Nephron (organoid): Measurements from ENCODE around the gene MYEOV.

Experiments used
- H3K27ac Mint-ChIP-seq, 3 experiments: 2 replicates each; pipeline ENCODE4 v1.8.0; 2020; ENCODE audit warnings: mixed read lengths in 3 of 3, mild to moderate bottlenecking in 2 of 3, moderate library complexity in 1 of 3
- H3K27me3 Mint-ChIP-seq: 2 replicates; pipeline ENCODE4 v1.8.0; 2021; ENCODE audit warnings: low read depth, mild to moderate bottlenecking, moderate library complexity, mixed read lengths
- H3K36me3 Mint-ChIP-seq: 2 replicates; pipeline ENCODE4 v1.8.0; 2020; ENCODE audit warnings: low read depth, mixed read lengths
- H3K4me1 Mint-ChIP-seq: 2 replicates; pipeline ENCODE4 v1.8.0; 2020; ENCODE audit warnings: mixed read lengths
- H3K4me3 Mint-ChIP-seq, 3 experiments: 2 replicates each; pipeline ENCODE4 v1.8.0; 2020; ENCODE audit warnings: mild to moderate bottlenecking in 3 of 3, mixed read lengths in 3 of 3, moderate library complexity in 2 of 3
- H3K9me3 Mint-ChIP-seq: 2 replicates; pipeline ENCODE4 v1.8.0; 2020; ENCODE audit warnings: mixed read lengths
- TF ChIP-seq, protein P1 (sequence below), 3 experiments: fragments of 200-600 bp; sonication (generic); IDR thresholded peaks; one replicate each; pipeline ENCODE4 v1.5.0; 2021; ENCODE audit warnings: antibody characterized with exemption in 3 of 3; ENCODE audit not compliant: unreplicated experiment in 3 of 3

MYEOV gene

DNA sequence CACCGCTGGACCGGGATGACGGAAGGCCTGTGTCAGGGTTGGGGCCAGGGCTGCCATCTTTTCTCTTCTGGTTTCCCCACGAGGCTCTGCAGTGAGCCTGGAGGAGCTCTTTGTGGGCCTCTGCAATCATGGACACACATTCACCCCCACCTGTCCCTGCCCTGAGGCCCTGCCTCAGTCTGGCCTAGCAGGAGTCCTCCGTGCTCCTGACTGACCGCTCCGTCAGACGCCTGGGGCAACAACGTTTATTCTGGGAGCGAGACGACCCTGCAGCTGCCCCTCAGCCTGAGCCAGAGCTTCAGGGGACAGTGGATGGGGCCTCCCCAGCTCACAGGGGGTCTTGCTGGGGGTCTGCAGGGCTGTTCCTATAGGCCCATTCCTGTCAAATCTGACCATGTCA, 8.2 kb upstream of the MYEOV start:
- peak overlapping the region in 1 of 3 experiments; percentile 44 for H3K27ac Mint-ChIP-seq

DNA sequence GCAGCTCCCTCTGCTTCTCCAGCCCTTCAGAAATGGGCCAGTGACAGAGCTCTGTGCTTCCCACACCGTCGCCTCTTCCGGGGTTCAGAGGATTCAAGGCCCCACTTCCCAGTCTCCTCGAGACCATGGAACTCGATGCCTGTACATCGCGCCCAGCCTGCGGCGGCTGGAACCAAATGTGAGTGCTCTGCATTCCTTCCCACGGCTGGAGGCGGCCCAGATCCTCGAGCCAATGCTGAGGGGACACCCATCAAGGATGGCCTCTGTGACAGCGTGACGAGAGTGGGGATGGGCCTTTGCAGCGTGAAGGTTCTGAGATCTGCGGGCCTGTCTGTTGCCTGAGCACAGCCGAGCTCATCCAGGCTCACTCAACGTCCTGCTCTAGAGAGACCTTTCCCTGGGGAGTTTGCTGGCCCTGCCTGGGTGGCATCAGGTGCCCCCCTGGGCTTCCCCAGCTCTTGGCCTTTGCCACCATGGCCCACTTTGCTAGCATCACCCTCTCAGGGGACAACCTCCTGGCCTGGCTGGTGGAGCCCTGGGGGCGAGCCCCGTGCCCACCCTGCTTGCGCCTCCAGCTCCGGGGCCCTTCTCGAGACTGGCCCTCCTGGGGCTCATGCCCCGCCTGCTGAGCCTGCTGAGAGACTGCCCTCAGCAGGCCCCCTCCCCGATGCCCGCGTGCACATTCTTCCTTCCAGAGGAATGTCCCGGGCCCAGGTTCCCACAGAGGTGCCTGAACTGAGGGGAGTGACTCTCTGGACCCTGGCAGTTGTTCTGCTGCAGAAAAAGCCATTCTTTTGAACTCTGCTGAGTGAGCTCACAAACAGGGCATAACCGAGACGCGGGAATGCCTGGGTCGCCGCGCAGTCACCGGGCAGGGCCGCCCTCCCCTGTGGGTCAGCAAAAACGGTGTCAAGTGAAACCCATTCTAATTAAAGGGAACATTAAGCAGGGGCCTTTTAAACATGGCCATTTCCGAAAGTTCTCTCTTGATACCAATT, 7.3 kb upstream of the MYEOV start:
- Mint-ChIP-seq H3K9me3 (peaks cover 4% of the 10 kb centered on the region), H3K4me1 (peaks cover 22% of the 10 kb centered on the region), H3K27ac (peak overlapping the region; percentile 19 to 62 (median 39)), H3K36me3 (peaks cover 3% of the 10 kb centered on the region), H3K4me3 (no peak overlapping the region), H3K27me3 (peaks cover 20% of the 10 kb centered on the region)
- TF ChIP-seq, protein P1, sequence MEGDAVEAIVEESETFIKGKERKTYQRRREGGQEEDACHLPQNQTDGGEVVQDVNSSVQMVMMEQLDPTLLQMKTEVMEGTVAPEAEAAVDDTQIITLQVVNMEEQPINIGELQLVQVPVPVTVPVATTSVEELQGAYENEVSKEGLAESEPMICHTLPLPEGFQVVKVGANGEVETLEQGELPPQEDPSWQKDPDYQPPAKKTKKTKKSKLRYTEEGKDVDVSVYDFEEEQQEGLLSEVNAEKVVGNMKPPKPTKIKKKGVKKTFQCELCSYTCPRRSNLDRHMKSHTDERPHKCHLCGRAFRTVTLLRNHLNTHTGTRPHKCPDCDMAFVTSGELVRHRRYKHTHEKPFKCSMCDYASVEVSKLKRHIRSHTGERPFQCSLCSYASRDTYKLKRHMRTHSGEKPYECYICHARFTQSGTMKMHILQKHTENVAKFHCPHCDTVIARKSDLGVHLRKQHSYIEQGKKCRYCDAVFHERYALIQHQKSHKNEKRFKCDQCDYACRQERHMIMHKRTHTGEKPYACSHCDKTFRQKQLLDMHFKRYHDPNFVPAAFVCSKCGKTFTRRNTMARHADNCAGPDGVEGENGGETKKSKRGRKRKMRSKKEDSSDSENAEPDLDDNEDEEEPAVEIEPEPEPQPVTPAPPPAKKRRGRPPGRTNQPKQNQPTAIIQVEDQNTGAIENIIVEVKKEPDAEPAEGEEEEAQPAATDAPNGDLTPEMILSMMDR (IDR thresholded peaks at IDR 0.05; ENCODE audit: unreplicated experiment in 3 of 3), result no peak

More for the DNA sequence above, 8.2 kb upstream of the MYEOV start:
- H3K36me3 Mint-ChIP-seq, result peaks cover 3% of the 10 kb centered on the region
- no peak overlapping the region for H3K4me3 Mint-ChIP-seq
- TF ChIP-seq, protein P1 (IDR thresholded peaks at IDR 0.05; ENCODE audit: unreplicated experiment in 3 of 3), result no peak
- peaks cover 7% of the 10 kb centered on the region for H3K9me3 Mint-ChIP-seq
- H3K27me3 Mint-ChIP-seq, result peaks cover 20% of the 10 kb centered on the region
- peaks cover 22% of the 10 kb centered on the region for H3K4me1 Mint-ChIP-seq

DNA sequence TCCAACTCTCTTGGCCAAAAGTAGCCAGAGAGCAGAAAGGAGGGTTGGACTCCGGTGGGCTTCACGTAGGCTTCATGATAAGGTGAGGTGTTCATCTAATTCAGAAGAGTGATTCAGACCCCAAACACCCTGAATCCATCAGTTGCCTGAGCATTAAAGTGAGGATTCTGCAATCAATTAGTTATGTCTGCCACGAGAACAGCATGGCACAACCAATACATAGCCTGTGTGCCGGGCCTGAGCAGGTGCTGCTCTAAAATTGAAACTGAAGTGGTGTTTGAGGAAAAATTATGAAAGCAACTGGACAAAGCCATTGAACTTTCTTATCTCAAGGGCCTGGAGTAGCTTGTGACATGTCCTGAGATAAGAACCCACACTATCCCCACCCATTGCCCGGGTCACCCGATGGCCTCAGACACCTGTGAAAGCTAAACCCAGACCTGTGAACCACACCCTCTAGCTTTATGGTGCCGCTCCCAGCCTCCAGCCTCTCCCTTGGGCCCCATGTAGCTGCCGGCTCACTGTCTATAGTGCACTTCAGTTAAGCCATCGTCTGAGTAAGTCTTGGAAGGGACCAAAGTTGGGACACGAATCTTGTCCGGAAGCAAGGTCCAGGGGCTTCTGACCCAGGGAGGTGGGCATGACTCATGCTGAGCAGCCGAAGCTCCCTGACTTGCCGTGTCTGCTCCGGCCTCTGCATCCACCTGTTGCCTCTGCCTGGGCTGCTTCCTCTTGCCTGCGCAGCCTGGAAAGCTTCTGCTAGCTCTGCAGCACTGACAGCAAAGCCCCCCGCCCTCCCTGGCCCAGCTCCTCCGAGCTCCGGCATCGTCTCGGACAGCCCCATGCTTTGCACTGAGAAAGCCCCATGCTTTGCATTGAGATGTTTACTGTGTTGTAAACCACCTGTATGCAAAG, 5.7 kb upstream of the MYEOV start:
- H3K4me1 Mint-ChIP-seq, result peaks cover 21% of the 10 kb centered on the region
- peaks cover 3% of the 10 kb centered on the region for H3K36me3 Mint-ChIP-seq
- peaks cover 3% of the 10 kb centered on the region for H3K9me3 Mint-ChIP-seq
- H3K27ac Mint-ChIP-seq, result peak overlapping the region; percentile 19 to 62 (median 39)
- TF ChIP-seq, protein P1 (IDR thresholded peaks at IDR 0.05; ENCODE audit: unreplicated experiment in 3 of 3), result no peak
- H3K27me3 Mint-ChIP-seq, result peaks cover 22% of the 10 kb centered on the region
- no peak overlapping the region for H3K4me3 Mint-ChIP-seq

DNA sequence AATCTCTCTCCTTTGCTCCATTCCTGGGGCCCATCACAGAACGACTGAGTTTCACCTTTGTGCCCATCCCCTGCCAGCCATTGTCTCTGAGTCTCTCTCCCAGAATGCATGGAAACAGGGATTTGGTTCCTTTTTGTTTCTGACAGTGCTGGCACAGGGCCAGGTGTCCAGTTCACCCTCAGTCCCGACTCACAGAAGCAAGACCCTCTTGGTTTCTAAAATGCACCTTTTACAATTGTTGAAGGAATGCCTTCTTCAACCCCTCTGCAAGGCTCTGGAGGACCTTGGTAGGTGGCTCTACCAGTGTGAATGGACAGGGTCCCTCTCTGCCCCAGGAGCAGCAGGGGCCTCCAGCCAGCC, 5.1 kb upstream of the MYEOV start:
- no peaks in the 10 kb centered on the region for H3K9me3 Mint-ChIP-seq
- peaks cover 18% of the 10 kb centered on the region for H3K4me1 Mint-ChIP-seq
- TF ChIP-seq, protein P1 (IDR thresholded peaks at IDR 0.05; ENCODE audit: unreplicated experiment in 3 of 3), result no peak
- H3K27me3 Mint-ChIP-seq, result peaks cover 29% of the 10 kb centered on the region
- no peaks in the 10 kb centered on the region for H3K36me3 Mint-ChIP-seq
- no peak overlapping the region for H3K4me3 Mint-ChIP-seq
- no peak overlapping the region for H3K27ac Mint-ChIP-seq

DNA sequence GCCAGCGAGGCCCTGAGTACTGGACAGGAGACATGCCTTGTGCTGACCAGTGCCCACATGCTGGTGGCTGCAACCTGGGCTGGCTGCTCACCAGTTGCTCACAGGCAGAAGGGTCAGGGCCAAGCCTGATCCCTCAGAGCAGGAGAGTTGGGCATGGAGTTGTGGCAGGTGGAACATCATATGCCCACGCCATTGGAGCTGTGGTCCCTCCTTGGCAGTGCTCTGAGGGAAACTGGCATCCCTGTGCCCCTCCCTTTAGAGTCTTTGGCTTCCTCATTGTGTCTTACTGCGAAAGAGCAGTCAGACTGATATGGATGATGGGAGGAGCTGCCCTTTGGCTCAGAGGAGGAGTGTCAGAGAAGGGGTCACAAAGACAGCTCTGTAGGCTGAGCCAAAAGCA, 3.1 kb upstream of the MYEOV start:
- Mint-ChIP-seq H3K36me3 (no peaks in the 10 kb centered on the region), H3K27me3 (peaks cover 28% of the 10 kb centered on the region), H3K4me1 (peaks cover 20% of the 10 kb centered on the region), H3K27ac (no peak overlapping the region), H3K4me3 (no peak overlapping the region), H3K9me3 (no peaks in the 10 kb centered on the region)
- TF ChIP-seq, protein P1 (IDR thresholded peaks at IDR 0.05; ENCODE audit: unreplicated experiment in 3 of 3), result no peak
